GM18907 (cell line): ENCODE results near the gene KBTBD7.

ENCODE experiments used
- ATAC-seq: cut with Tn5 transposase; IDR thresholded peaks from one replicate; pipeline ENCODE4 v1.9.1; 2021; ENCODE audit warnings: mild to moderate bottlenecking, moderate library complexity; ENCODE audit not compliant: unreplicated experiment

KBTBD7 gene, protein sequence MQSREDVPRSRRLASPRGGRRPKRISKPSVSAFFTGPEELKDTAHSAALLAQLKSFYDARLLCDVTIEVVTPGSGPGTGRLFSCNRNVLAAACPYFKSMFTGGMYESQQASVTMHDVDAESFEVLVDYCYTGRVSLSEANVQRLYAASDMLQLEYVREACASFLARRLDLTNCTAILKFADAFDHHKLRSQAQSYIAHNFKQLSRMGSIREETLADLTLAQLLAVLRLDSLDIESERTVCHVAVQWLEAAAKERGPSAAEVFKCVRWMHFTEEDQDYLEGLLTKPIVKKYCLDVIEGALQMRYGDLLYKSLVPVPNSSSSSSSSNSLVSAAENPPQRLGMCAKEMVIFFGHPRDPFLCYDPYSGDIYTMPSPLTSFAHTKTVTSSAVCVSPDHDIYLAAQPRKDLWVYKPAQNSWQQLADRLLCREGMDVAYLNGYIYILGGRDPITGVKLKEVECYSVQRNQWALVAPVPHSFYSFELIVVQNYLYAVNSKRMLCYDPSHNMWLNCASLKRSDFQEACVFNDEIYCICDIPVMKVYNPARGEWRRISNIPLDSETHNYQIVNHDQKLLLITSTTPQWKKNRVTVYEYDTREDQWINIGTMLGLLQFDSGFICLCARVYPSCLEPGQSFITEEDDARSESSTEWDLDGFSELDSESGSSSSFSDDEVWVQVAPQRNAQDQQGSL

DNA sequence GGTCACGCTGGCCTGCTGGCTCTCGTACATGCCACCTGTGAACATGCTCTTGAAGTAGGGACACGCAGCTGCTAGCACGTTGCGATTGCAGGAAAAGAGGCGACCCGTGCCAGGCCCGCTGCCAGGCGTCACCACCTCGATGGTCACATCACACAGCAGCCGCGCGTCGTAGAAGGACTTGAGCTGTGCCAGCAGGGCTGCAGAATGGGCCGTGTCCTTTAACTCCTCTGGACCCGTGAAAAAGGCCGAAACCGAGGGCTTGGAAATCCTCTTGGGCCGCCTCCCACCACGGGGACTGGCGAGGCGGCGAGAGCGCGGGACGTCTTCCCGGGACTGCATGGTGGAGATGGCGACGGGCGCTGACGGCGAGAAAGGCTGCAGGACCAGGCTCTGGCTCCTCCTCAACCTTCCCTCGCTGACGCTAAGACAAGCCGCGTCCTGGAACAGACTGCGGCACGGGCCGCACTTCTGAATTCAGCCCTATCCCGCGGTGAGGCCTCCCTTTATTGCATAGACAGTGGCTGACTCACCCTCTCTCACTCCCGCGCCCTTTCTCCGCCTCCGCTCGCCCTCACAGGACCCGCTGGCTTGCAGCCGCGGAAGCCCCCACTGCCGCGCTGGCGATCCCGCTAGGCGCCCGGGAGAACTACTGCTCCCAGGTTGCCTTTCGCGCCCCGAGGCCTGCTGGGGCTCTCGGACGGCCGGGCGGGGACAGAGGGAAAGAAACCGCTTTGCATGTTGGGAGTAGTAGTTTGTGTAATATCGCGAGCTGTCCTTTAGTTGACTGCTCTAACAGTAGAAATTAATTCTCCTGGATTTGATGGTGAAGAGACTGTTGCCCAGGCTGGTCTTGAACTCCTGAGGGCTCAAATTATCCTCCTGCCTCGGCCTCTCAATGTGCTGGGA lies at the start of gene KBTBD7:
Gene KBTBD7 (minus strand): TSS at position 651 of the 906 bp plus-strand sequence. CDS start 312 bp downstream, at position 339.
- ATAC-seq: peak; percentile 96

DNA sequence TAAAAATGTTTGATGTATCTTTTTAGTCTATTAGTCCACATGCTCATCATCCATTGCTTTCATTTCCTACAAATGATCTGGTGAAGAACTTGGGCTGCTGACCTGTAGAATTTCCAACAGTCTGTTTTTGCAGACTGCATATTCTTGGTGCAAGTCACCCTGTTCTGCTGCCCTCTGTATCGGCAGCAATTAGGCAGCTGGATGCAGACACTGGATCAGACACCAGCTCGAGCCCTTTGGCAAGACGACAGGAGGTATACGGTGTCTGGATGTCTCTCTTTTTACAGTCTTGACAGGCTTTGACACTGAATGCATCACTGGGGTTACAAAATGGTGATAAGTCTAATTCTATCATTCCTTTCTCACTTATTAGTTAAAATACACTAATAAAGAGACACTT lies 47.3 kb upstream of the KBTBD7 start:
- no peak for ATAC-seq

DNA sequence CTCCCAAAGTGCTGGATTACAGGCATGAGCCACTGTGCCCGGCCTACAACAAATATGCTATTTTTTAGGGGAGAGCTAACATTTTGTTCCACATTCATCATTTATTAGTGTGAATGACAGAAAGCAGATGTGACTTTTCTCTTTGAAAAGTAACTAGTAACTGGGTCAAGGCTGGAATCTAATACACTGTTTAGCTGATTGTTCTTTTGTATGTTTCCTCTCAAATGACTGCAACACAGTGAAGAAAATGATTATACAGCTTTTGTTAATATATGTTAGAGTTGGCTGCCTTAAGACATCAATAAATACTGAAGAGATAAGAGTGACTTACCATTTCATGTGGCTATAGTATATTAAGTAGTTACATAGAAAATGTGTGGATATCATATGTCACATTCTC lies 42.0 kb upstream of the KBTBD7 start:
- ATAC-seq: no peak

DNA sequence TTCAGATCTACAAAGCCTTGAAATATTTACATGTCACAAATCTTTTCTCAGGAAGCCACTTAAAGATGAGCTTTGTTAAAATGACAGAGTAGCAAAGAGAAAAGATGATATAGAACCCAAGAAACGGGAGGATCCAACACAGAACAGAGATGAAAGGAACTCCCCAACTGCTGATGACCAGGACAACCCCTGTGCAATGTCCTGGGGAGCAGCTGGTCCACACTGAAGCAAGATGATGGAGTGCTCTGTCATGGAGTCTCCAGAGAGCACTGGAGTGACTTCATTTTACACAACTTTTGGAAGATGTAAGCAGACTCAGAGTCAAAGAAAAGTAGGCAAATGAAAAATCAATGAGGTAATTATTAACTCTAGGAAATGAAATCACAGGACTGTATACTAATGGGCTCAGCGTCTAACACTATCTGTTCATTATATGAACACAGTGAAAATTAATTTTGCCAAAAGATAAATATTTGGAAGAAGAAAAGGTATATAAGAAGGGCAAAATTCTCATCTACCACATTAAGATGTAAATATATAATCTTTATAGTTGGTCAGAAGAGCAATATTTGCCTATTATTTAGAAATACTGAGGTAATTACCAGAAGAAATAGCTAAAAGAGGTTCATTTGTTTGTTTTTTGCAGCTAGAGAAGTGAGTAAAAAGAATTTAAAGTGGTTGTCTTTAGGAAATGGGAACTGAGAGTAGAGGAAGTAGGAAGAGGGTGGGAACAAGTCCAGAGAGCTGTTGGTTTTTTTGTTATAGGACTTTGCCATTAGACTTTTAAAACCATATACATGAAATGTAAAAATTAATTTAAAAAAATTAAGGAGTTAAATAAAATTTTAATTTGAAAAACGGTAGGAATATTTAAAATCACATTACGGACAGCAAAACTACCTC lies 38.5 kb upstream of the KBTBD7 start:
- ATAC-seq: no peak

DNA sequence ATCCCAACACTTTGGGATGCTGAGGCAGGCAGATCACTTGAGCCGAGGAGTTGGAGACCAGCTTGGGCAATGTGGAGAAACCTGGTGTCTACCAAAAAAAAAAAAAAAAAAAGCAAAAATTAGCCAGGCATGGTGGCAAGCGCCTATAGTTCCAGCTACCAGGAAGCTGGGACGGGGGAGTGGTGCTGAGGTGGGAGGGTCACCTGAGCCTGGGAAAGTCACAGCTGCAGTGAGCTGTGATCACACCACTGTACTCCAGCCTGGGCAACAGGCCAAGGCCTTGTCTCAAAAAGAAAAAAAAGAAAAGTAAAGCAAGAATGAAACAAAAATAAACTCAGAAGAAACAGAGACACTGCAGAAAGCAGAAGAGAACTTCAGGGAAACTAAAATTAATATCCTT lies 37.4 kb upstream of the KBTBD7 start:
- ATAC-seq: no peak

DNA sequence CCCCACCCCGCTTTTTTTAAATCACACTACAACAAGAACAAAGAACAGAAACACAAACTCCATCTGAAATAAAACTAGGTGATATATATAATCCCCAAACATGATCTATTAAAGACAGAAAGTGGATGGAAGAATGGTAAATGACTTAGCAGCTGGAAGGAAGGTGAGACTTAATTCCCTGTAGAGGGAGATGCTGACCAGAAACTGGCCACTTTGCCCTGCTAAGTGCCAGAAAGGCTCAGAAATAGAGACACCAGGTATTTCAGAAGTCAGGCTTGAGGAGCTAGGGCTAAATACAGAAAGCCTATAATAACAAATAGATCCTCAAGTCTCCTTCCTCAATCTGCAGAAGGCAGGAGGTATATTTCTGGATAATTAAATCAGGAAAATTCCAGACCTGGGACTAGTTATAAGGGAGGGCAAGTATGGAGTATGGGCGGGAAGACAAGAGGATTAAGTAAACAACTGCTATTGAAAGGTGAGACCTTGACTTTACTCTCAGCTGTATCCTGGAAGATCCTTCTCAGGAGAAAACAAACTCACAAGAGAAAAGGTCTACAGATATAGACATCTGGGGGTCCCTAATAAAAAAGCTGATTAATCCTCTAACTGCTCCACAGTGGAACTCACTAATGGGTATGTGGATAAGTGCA lies 36.8 kb upstream of the KBTBD7 start:
- ATAC-seq: no peak

DNA sequence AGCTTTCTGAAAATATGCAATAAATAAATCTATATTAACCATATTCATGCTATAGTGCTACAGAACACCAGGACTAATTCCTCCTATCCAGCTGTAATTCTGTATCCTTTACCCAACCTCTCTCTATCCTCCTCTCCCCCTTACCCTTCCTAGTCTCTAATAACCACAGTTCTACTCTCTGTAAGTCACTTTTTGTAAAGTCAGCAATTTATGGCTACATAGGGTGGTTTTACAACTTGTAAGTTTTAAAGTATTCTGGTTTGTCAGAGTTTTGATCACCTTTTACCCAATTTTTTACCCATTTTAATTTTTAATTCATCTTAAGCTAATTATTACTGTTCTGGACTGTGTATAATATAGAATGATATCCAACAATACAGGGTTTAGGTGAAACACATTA lies 35.0 kb upstream of the KBTBD7 start:
- ATAC-seq: no peak

DNA sequence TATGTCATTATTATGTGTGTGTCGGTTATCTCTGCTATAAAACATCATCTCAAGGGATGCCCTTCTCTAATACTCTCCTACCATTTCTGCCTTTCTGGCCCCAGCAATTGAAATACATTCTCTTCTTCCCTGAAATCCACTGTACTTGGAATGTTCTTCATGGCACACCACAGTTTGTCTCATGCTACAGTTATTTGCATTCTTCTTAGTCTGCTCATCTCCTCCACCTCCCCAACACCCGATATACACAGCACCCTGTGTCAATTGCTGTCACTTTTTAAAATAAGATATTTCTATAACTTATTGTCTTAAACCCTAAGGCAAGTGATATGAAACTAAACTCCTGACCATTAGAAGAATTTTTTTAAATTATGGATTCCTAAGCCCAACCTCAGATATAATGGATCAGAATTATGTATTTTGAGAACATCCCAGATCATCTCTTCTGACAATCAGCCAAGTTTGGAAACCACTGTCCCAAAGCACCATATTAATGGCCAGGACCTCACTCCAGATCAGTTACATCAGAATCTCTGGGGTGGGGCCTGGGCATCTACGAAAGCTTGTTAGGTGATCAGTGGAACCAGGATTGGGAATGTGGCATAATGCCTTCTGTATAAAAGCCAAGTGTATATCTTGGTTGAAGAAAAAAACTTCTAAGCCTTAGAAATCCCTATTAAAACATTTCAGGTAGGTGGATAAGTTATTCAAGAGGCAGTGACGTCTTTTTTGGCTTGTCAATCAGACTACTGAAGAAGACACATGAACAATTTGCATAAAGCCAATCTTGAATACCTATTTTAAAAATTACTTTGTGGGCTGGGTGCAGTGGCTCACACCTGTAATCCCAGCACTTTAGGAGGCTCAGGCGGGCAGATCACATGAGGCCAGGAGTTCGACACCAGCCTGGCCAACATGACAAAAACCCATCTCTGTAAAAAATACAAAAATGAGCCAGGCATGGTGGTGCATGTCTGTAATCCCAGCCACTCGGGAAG lies 30.0 kb upstream of the KBTBD7 start:
- no peak for ATAC-seq

DNA sequence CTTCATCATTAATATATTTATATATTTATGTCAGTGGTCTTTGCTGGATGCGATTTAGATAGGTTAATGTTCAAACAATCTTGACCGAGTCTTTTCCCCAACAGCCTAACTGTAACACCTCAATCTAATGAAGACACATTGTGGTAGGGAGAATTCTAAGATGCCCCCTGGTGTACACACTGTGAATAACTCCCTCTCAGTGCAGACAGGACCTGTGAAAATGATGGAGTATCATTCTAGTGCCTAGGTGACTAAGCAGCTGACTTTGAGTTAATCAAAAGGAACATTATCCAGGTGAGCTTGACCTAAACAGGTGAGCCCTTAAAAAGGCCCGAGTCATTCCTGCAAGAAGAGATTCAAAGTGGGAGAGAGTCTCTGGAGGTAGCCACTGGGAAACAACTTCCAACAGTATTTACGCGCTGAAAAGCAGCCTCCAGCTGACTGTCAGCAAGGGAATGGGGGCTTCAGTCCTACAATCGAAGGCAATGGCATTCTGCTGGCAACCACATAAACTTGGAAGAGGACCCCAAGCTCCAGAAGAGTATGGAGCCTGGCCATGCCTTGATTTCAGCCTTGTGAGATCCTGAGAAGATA lies 28.0 kb upstream of the KBTBD7 start:
- peak; percentile 68 for ATAC-seq

DNA sequence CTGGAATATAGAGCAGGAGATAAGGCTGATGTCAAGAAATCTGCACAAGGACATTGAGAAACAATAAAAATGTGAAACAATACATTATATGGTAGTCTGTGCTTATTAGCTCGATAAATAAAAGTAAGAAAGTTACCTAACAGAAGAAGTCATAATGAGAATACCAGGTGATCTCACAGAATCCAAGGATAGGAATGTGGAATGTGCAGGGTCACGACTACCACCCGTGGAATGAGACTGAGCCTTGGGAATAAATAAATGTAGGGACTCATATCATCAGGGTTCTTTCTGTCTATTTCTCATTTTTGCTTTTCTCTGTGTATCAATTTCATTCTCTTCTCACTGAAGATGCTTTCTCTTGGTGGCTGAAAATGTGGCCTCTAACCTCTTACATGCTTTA lies 26.0 kb upstream of the KBTBD7 start:
- ATAC-seq: no peak

DNA sequence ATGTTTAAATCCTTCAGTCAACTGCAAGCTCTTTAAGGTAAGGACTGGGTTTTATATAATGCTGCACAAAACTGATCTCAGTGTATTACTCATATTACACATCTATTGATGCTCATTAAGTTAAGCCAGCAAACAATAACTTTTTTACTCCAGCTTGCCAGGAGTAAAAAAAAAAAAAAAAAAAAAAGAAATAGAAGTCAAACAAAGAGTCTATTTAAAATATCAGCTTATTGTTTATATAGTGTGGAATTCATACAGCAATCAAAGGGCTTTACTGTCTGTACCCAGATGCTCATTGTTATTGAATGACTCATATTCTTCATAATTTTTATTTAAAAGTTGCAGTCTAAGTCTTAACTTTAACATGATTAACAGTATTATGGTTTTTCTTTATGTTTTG lies 21.8 kb upstream of the KBTBD7 start:
- ATAC-seq: no peak

DNA sequence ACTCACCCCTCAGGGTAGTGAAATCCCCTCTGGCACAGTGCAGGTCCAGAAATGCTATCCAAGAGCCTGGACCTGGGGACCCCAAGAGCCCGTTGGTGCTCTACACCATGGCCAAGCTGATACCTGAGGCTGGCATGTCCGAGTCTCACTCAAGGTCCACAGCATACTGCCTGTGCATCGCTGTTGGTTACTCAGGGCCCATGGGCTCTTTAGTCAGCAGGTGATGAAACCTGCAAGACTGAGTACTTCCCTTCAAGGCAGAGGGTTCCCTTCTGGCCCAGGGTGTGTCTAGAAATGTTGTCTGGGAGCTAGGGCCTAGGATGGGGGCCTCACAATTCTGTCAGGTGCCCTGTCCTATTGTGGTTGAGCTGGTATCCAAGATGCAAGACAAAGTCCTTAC lies 19.6 kb upstream of the KBTBD7 start:
- no peak for ATAC-seq

DNA sequence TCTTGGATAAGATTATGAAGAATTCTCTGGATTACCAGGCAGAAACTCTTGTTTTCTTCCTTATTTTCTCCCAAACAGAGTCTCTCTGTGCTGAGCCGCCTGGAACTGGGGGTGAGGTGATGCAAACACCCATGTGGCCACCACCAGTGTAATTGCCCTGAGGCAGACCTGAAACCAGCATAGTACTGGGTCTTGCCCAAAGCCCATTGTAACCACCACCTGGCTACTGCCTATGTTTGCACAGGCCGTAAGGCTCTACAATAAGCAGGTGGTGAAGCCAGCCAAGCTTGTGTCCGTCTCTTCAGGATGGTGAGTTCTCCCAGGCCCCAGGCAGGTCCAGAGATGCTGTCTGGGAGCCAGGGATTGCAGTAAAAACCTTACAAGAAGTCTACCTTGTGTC lies 18.9 kb upstream of the KBTBD7 start:
- no peak for ATAC-seq

DNA sequence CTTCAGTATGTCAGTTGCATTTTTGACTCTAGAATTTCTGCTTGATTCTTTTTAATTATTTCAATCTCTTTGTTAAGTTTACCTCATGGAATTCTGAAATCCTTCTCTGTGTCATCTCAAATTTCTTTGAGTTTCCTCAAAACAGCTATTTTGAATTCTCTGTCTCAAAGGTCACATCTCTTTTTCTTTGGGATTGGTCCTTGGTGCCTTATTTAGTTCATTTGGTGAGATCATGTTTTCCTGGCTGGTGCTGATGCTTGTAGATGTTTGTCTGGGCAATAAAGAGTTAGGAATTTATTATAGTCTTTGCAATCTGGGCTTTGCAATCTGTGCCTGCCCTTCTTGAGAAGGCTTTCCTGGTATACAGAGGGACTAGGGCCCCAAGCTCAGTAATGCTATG lies 18.5 kb upstream of the KBTBD7 start:
- ATAC-seq: no peak

DNA sequence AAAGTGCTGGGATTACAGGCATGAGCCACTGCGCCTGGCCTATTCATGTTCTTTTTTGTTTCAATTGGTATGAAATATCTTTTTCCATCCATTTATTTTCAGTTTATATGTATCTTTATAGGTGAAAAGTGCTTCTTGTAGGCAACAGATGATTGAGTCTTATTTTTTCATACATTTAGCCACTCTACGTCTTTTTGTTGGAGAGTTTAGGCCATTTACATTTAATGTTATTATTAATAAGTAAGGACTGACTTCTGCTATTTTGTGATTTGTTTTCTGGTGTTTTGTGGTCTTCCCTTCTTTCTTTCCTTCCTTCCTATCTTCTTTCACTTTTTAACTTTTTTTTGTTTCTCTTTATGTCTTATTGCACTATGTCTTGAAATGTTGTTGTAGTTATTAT lies 16.7 kb upstream of the KBTBD7 start:
- ATAC-seq: no peak

DNA sequence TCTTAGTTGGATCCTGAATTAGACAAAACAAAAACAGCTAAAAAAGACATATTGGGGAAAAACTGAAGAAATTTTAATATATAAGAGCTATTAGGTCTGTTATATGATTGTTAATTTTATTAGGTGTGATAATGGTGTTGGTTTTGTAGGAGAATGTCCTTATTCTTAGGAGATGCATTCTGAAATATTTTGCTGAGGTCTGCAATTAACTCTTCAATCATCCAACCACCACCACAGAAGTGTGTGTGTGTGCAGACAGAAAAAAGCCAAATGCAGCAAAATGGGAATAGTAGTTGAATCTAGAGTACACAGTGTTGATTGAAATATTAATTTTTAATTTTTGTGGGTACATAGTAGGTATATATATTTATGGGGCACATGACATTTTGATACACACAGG lies 12.1 kb upstream of the KBTBD7 start:
- ATAC-seq: no peak

DNA sequence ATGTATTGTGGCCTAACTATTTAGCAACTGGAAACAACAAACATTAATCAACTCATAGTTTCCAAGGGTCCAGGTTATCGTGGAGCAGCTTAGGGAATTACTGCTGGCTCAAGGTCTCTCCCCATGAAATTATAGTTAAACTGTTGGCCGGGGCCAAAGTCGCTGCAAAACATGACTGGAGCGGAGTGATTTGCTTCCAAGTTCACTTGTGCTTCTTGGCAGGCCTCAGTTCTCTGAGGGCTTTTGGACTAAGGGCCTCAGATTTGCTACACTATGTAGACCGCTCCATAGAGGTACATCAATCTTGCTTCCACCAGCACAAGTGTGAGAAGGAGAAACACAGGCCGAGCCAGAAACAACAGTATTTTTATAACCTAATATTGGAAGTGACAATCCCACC lies 9.4 kb upstream of the KBTBD7 start:
- ATAC-seq: no peak

DNA sequence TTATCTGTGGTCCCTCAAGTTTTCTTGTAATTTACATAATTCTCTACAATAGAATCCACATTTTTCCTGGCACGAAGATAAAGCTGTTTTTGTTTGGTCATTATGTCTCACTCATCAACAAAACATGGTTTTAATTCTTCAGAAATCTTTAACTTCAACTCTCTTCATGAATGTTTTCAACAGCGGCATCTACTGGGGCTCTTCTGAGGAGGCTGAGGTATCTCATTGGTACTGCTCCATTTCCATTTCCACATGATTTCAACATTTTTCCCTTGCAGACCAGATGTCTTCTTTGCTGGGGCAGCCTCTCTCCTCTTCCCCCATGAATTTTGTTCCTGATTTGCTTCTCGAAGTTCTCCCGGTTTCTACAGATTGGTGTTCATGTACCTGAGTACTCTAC lies 5.8 kb upstream of the KBTBD7 start:
- no peak for ATAC-seq
